ENCODE data around the gene MEGF8.

DNA sequence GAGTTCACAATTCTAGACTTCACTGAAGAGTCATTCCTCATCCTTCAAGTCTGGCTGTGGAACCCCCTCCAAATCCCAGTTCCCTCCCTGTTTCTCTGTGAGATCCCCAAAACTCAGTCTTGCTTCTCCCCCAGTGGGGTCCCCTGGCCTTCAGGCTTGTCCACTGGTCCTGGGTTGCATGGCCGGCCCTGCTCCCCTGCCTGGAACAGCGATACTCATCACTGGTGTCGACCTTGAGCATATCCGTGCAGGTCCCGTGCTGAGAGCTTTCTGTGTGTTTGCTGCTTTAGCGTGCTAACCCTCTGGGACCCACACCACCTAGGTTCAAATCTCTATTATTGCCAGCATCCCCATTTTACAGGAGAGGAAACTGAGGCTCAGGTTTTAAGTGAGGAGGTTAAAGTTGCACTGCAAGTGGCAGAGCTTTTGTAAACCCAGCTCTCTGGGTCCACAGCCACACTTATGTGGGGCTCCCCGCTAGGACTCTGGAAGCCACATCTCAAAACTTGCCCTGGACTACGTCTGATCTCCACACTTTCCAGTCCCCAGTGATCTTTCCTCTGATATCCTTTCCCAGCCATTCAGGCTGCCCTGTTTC is 86.2 kb downstream of the MEGF8 start:
- TF ChIP-seq ZNF586 (CRISPR knock-in tag; conservative IDR thresholded peaks at IDR 0.05), result no peak
- no peak for TF ChIP-seq MYBL2 (IDR thresholded peaks at IDR 0.05; ENCODE audit: low read depth)
- no peak for TF ChIP-seq MYBL2 (CRISPR knock-in tag; IDR thresholded peaks at IDR 0.05; ENCODE audit: borderline replicate concordance)
- TF ChIP-seq KDM1A (IDR thresholded peaks at IDR 0.05), result no peak
- no peak for TF ChIP-seq ZNF431 (CRISPR knock-in tag; IDR thresholded peaks at IDR 0.05)
- no peak for TF ChIP-seq POLR2A (conservative IDR thresholded peaks at IDR 0.05)
- TF ChIP-seq PRPF4 (IDR thresholded peaks at IDR 0.05; ENCODE audit: insufficient read depth, low read depth, low read length, poor library complexity, severe bottlenecking), result no peak

Data from K562 (cell line).